ENCODE data around the gene SKIL.
A peak's percentile ranks its signal among the peaks of the same experiment; 100 is the strongest.

SKIL gene

DNA sequence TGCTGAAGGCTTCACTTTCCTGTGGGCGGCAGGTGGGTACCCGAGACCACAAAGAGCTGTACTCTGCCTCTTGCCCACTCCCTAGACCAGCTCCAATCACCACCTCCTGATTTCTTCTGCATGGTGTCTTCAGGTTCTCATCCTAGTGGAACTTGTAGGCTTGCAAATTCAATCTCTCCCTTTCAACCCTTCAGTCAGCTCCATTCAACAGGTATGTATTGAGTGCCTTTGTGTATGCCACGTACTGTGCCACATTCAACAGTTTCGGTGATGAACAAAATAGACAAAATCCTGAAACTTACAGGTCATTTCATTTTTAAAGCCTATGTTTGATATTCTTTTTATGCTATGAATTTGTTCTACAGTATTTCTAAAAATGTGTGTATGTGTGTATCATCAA, 55.8 kb downstream of the SKIL start:
- TF ChIP-seq, protein P1, sequence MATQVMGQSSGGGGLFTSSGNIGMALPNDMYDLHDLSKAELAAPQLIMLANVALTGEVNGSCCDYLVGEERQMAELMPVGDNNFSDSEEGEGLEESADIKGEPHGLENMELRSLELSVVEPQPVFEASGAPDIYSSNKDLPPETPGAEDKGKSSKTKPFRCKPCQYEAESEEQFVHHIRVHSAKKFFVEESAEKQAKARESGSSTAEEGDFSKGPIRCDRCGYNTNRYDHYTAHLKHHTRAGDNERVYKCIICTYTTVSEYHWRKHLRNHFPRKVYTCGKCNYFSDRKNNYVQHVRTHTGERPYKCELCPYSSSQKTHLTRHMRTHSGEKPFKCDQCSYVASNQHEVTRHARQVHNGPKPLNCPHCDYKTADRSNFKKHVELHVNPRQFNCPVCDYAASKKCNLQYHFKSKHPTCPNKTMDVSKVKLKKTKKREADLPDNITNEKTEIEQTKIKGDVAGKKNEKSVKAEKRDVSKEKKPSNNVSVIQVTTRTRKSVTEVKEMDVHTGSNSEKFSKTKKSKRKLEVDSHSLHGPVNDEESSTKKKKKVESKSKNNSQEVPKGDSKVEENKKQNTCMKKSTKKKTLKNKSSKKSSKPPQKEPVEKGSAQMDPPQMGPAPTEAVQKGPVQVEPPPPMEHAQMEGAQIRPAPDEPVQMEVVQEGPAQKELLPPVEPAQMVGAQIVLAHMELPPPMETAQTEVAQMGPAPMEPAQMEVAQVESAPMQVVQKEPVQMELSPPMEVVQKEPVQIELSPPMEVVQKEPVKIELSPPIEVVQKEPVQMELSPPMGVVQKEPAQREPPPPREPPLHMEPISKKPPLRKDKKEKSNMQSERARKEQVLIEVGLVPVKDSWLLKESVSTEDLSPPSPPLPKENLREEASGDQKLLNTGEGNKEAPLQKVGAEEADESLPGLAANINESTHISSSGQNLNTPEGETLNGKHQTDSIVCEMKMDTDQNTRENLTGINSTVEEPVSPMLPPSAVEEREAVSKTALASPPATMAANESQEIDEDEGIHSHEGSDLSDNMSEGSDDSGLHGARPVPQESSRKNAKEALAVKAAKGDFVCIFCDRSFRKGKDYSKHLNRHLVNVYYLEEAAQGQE (IDR thresholded peaks at IDR 0.05; ENCODE audit: insufficient replicate concordance, low read depth) = no peak
- TF ChIP-seq POLR2AphosphoS5 (IDR thresholded peaks at IDR 0.05; ENCODE audit: low read depth) (no peak), SPI1 (IDR thresholded peaks at IDR 0.05; ENCODE audit: borderline replicate concordance, low read depth) (no peak), GABPA (IDR thresholded peaks at IDR 0.05; ENCODE audit: low read depth) (no peak)
- TF ChIP-seq, protein P2, sequence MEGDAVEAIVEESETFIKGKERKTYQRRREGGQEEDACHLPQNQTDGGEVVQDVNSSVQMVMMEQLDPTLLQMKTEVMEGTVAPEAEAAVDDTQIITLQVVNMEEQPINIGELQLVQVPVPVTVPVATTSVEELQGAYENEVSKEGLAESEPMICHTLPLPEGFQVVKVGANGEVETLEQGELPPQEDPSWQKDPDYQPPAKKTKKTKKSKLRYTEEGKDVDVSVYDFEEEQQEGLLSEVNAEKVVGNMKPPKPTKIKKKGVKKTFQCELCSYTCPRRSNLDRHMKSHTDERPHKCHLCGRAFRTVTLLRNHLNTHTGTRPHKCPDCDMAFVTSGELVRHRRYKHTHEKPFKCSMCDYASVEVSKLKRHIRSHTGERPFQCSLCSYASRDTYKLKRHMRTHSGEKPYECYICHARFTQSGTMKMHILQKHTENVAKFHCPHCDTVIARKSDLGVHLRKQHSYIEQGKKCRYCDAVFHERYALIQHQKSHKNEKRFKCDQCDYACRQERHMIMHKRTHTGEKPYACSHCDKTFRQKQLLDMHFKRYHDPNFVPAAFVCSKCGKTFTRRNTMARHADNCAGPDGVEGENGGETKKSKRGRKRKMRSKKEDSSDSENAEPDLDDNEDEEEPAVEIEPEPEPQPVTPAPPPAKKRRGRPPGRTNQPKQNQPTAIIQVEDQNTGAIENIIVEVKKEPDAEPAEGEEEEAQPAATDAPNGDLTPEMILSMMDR (IDR thresholded peaks at IDR 0.05; ENCODE audit: insufficient read depth, low read length) = no peak
- Histone ChIP-seq H3K27me3 (ENCODE audit: insufficient read depth, poor library complexity, severe bottlenecking) (peaks cover 14% of the 10 kb centered on the region), H3K27ac (replicated peaks) (no peak overlapping the region), H3K4me3 (replicated peaks; ENCODE audit: insufficient read depth, low read length) (no peak overlapping the region)
- DNase-seq (ENCODE audit: low read depth in 1 of 2, low spot score in 1 of 2) = no peak

DNA sequence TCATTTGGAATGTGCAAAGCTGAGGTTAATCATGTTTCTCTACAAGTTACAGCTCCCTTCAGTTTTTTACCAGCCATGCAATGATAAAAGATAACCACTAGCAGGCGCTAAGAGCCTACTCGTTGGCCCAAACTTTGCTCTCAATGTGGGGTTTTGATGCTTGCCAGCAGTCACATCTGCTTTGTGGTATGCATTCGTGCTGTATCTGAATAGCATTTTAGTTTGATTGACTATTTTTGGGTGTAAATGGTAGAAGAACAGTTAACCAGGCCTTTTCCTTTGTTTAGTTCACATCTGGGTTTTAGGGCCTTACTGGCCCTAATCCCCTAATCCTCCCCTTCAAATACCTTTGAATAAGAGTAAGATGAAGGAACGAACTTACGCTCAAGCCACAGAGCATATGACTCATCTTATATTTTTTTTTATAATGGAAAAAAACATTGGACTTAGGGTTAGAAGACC, 56.7 kb downstream of the SKIL start:
- peak; percentile 15 to 40 for DNase-seq (ENCODE audit: low read depth in 1 of 2, low spot score in 1 of 2)
- H3K27me3 ChIP-seq (ENCODE audit: insufficient read depth, poor library complexity, severe bottlenecking) = peaks cover 20% of the 10 kb centered on the region
- H3K4me3 ChIP-seq (replicated peaks; ENCODE audit: insufficient read depth, low read length) = no peak overlapping the region
- H3K27ac ChIP-seq (replicated peaks) = no peak overlapping the region
- TF ChIP-seq, protein P1 (IDR thresholded peaks at IDR 0.05; ENCODE audit: insufficient replicate concordance, low read depth) = no peak
- TF ChIP-seq, protein P2 (IDR thresholded peaks at IDR 0.05; ENCODE audit: insufficient read depth, low read length) = peak; percentile 100

DNA sequence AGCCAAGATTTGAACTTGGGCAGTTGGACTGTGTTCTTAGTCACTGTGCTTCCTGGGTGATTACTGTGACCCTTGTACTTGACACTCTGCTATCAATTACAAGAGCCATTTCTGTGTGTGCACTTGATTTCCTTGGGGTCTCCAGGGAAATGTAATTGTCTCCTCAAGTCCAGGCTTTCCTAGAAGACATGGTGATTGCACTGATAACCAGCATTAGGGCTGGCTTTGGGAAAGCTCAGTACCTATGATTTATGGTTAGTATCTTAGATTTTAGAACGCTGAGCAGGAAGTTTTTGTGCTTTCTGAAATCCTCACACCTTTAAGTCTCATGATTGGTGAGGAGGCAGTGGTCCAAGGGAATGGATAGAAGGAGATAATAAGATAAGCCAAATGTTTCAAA, 59.6 kb downstream of the SKIL start:
- H3K4me3 ChIP-seq (replicated peaks; ENCODE audit: insufficient read depth, low read length) = no peak overlapping the region
- TF ChIP-seq, protein P1 (IDR thresholded peaks at IDR 0.05; ENCODE audit: insufficient replicate concordance, low read depth) = no peak
- no peak for TF ChIP-seq GABPA (IDR thresholded peaks at IDR 0.05; ENCODE audit: low read depth)
- no peak for TF ChIP-seq POLR2AphosphoS5 (IDR thresholded peaks at IDR 0.05; ENCODE audit: low read depth)
- TF ChIP-seq SPI1 (IDR thresholded peaks at IDR 0.05; ENCODE audit: borderline replicate concordance, low read depth) = no peak
- no peak for DNase-seq (ENCODE audit: low read depth in 1 of 2, low spot score in 1 of 2)
- peaks cover 35% of the 10 kb centered on the region for H3K27me3 ChIP-seq (ENCODE audit: insufficient read depth, poor library complexity, severe bottlenecking)
- no peak overlapping the region for H3K27ac ChIP-seq (replicated peaks)

Data from HL-60 (cell line).